ENCODE results near the gene NXN.
"Not testable (repeated sequence)": the region's sequence is repeated elsewhere in the genome, so short reads cannot be mapped to it uniquely, and the experiment has no call there.

The NXN gene

GRCh38 chr17:862582-862981, 117.0 kb downstream of the NXN start:
- no peak for DNase-seq (ENCODE audit: low read depth in 2 of 2)

GRCh38 chr17:861364-861763, 118.2 kb downstream of the NXN start:
- no peak for DNase-seq (ENCODE audit: low read depth in 2 of 2)

- DNase-seq (ENCODE audit: low read depth in 2 of 2) = no peak
Observed at GRCh38 chr17:860805-861204, 118.8 kb downstream of the NXN start.

GRCh38 chr17:859824-860195, 119.8 kb downstream of the NXN start:
- no peak for DNase-seq (ENCODE audit: low read depth in 2 of 2)

GRCh38 chr17:859061-859823, 120.3 kb downstream of the NXN start:
- DNase-seq (ENCODE audit: low read depth in 2 of 2) = no peak

GRCh38 chr17:856149-856548, 123.4 kb downstream of the NXN start:
- no peak for DNase-seq (ENCODE audit: low read depth in 2 of 2)

- DNase-seq (ENCODE audit: low read depth in 2 of 2) = no peak
Observed at GRCh38 chr17:855569-855968, 124.0 kb downstream of the NXN start.

GRCh38 chr17:852850-853249, 126.7 kb downstream of the NXN start:
- DNase-seq (ENCODE audit: low read depth in 2 of 2) = not testable (repeated sequence)

- no peak for DNase-seq (ENCODE audit: low read depth in 2 of 2)
Observed at GRCh38 chr17:852349-852748, 127.2 kb downstream of the NXN start.

GRCh38 chr17:851924-852323, 127.7 kb downstream of the NXN start:
- DNase-seq (ENCODE audit: low read depth in 2 of 2) = no peak

- no peak for DNase-seq (ENCODE audit: low read depth in 2 of 2)
Observed at GRCh38 chr17:850851-851763, 128.5 kb downstream of the NXN start.

GRCh38 chr17:850086-850850, 129.3 kb downstream of the NXN start:
- no peak for DNase-seq (ENCODE audit: low read depth in 2 of 2)

GRCh38 chr17:848402-848801, 131.2 kb downstream of the NXN start:
- DNase-seq (ENCODE audit: low read depth in 2 of 2) = no peak

- no peak for DNase-seq (ENCODE audit: low read depth in 2 of 2)
Observed at GRCh38 chr17:846901-847843, 132.4 kb downstream of the NXN start.

- DNase-seq (ENCODE audit: low read depth in 2 of 2) = no peak
Observed at GRCh38 chr17:841313-841712, 138.3 kb downstream of the NXN start.

GRCh38 chr17:838486-838885, 141.1 kb downstream of the NXN start:
- DNase-seq (ENCODE audit: low read depth in 2 of 2) = no peak

- no peak for DNase-seq (ENCODE audit: low read depth in 2 of 2)
Observed at GRCh38 chr17:836151-836550, 143.4 kb downstream of the NXN start.

GRCh38 chr17:835721-836120, 143.9 kb downstream of the NXN start:
- not testable (repeated sequence) for DNase-seq (ENCODE audit: low read depth in 2 of 2)

GRCh38 chr17:835263-835662, 144.3 kb downstream of the NXN start:
- no peak for DNase-seq (ENCODE audit: low read depth in 2 of 2)

- DNase-seq (ENCODE audit: low read depth in 2 of 2) = no peak
Observed at GRCh38 chr17:834136-834535, 145.4 kb downstream of the NXN start.

GRCh38 chr17:830950-831349, 148.6 kb downstream of the NXN start:
- no peak for DNase-seq (ENCODE audit: low read depth in 2 of 2)

Measured in stimulated activated CD8-positive, alpha-beta memory T cell treated with anti-CD3 and anti-CD28 coated beads, Interleukin-2, amount 100 ng/mL, for 1 hour (primary cell).